Keratinocyte (primary cell): ENCODE measurements around the gene ANKRD10. TPM values are rescaled to one million over a fixed set of nuclear protein-coding genes. Genes with fewer than 3 reads are reported as not detected.

ENCODE experiments used
- DNase-seq: peaks from one replicate; pipeline ENCODE4 v3.0.0-alpha.2; 2011; ENCODE audit warnings: low read depth, missing footprints, low spot score
- FAIRE-seq: peaks from 2 replicates; lab custom pipeline; 2011; peaks lifted over from hg19 to GRCh38; lab: Jason Lieb, UNC
- H2AFZ ChIP-seq: 2 replicates; pipeline ENCODE4 v1.6.0; 2012; ENCODE audit warnings: low read length, control low read depth, inconsistent platforms; ENCODE audit not compliant: control insufficient read depth
- H3K27ac ChIP-seq: 2 replicates; pipeline ENCODE4 v1.5.1; 2011; ENCODE audit warnings: low read length; ENCODE audit not compliant: control insufficient read depth, insufficient read depth
- H3K27me3 ChIP-seq: 3 replicates; pipeline ENCODE4 v1.6.0; 2011; ENCODE audit warnings: low read length; ENCODE audit not compliant: control insufficient read depth, insufficient read depth; ENCODE audit errors: extremely low read depth
- H3K36me3 ChIP-seq, 2 experiments: 2 replicates in 1 of 2; 3 replicates in 1 of 2; pipeline ENCODE4 v1.5.1; 2011; ENCODE audit warnings: low read length in 2 of 2, mild to moderate bottlenecking in 1 of 2; ENCODE audit not compliant: control insufficient read depth in 2 of 2, insufficient read depth in 2 of 2; ENCODE audit errors: extremely low read depth in 1 of 2
- H3K4me1 ChIP-seq: 3 replicates; pipeline ENCODE4 v1.5.1; 2011; ENCODE audit warnings: low read length; ENCODE audit not compliant: control insufficient read depth, insufficient read depth; ENCODE audit errors: extremely low read depth
- H3K4me2 ChIP-seq: 3 replicates; pipeline ENCODE4 v1.6.0; 2011; ENCODE audit warnings: low read depth, low read length; ENCODE audit not compliant: control insufficient read depth, insufficient read depth; ENCODE audit errors: extremely low read depth
- H3K4me3 ChIP-seq, 3 experiments: fragments of 200-600 bp in 1 of 3; sonication (generic) in 1 of 3; 2 replicates in 2 of 3; 3 replicates in 1 of 3; pipeline ENCODE4 v1.5.1; 2011 to 2016; ENCODE audit warnings: low read length in 3 of 3, mild to moderate bottlenecking in 3 of 3, control low read depth in 2 of 3, inconsistent platforms in 1 of 3, low read depth in 1 of 3, mixed read lengths in 1 of 3, mixed run types in 1 of 3, moderate library complexity in 1 of 3; ENCODE audit not compliant: control insufficient read depth in 2 of 3, insufficient read depth in 2 of 3; ENCODE audit errors: extremely low read depth in 1 of 3
- H3K79me2 ChIP-seq: 2 replicates; pipeline ENCODE4 v1.6.0; 2012; ENCODE audit warnings: low read length; ENCODE audit not compliant: control insufficient read depth, insufficient read depth
- H3K9ac ChIP-seq: 3 replicates; pipeline ENCODE4 v1.6.0; 2011; ENCODE audit warnings: low read length; ENCODE audit not compliant: control insufficient read depth, insufficient read depth; ENCODE audit errors: extremely low read depth
- H3K9me1 ChIP-seq: 3 replicates; pipeline ENCODE4 v1.6.0; 2011; ENCODE audit warnings: low read length; ENCODE audit not compliant: control insufficient read depth, insufficient read depth; ENCODE audit errors: extremely low read depth
- H3K9me3 ChIP-seq: 2 replicates; pipeline ENCODE4 v1.5.1; 2012; ENCODE audit warnings: low read depth, low read length; ENCODE audit not compliant: control insufficient read depth
- H4K20me1 ChIP-seq: 3 replicates; pipeline ENCODE4 v1.6.0; 2011; ENCODE audit warnings: low read length; ENCODE audit not compliant: control insufficient read depth, insufficient read depth; ENCODE audit errors: extremely low read depth
- CTCF ChIP-seq, 3 experiments: IDR thresholded peaks in 1 of 3; conservative IDR thresholded peaks in 1 of 3; optimal IDR thresholded peaks in 1 of 3; 2 replicates in 2 of 3; 3 replicates in 1 of 3; pipeline versions ENCODE3 to v1.5.1; 2011; ENCODE audit warnings: low read length in 3 of 3, mild to moderate bottlenecking in 3 of 3, moderate library complexity in 2 of 3, control low read depth in 1 of 3, inconsistent platforms in 1 of 3; ENCODE audit not compliant: insufficient read depth in 2 of 3; ENCODE audit errors: extremely low read depth in 1 of 3
- EZH2 ChIP-seq: IDR thresholded peaks from one replicate; pipeline ENCODE4 v1.6.1; 2012; ENCODE audit warnings: inconsistent platforms, mild to moderate bottlenecking, low read length, moderate library complexity
- dilution Hi-C: fragments of 300-500 bp; cut with MboI; formaldehyde crosslinking; loops from one replicate; pipeline ENCODE4 v1.7.0; 2020; ENCODE audit warnings: low sequenced_read_pairs; ENCODE audit not compliant: extremely low pct_ligation_motif_present
- polyA plus RNA-seq, 5 experiments: library from polyadenylated mRNA; depleted of rRNA in 3 of 5; stranded (reverse) in 3 of 5; stranded (forward) in 1 of 5; unstranded in 1 of 5; fragments of >200 nt; gene quantifications; 1 replicate in 1 of 5; 2 replicates in 3 of 5; 3 replicates in 1 of 5; pipeline versions ENCODE4 v1.2.1 to v1.2.3, GENCODE V29; 2011 to 2012; ENCODE audit warnings: missing spikeins in 2 of 5, low read depth in 1 of 5, low replicate concordance in 1 of 5

The ANKRD10 gene
- polyA plus RNA-seq, 1 donor (not counting 4 experiments of a cell fraction or from before 2014, with no cell fraction given), result 58.1 TPM

- Histone ChIP-seq H3K9me3 (no peaks in the 10 kb centered on the region), H3K79me2 (peaks cover 76% of the 10 kb centered on the region), H3K9ac (peak overlapping the region; percentile 73), H2AFZ (no peak overlapping the region), H3K36me3 (peaks cover 3 to 35% of the 10 kb centered on the region in 2 experiments), H3K27me3 (no peaks in the 10 kb centered on the region), H3K4me1 (peaks cover 53% of the 10 kb centered on the region), H3K9me1 (no peaks in the 10 kb centered on the region), H4K20me1 (peaks cover 5% of the 10 kb centered on the region), H3K27ac (peak overlapping the region; percentile 97), H3K4me3 (peak overlapping the region in 2 of 3 experiments; percentile 26 to 35), H3K4me2 (peak overlapping the region; percentile 72)
- TF ChIP-seq EZH2, result no peak
- TF ChIP-seq CTCF (optimal IDR thresholded peaks at IDR 0.05 in 1 of 3, IDR thresholded peaks at IDR 0.05 in 1 of 3, conservative IDR thresholded peaks at IDR 0.05 in 1 of 3; ENCODE audit: extremely low read depth in 1 of 3, insufficient read depth in 2 of 3, low read length in 3 of 3), result no peak
- peak; percentile 88 for DNase-seq
- FAIRE-seq, result peak; percentile 95
- dilution Hi-C loops, result no loop called here
Observed at GRCh38 chr13:110907951-110908898, 6.6 kb downstream of the ANKRD10 start.

GRCh38 chr13:110907301-110907700, 7.6 kb downstream of the ANKRD10 start:
- peaks cover 3 to 35% of the 10 kb centered on the region in 2 experiments for H3K36me3 ChIP-seq
- no peak overlapping the region for H3K4me3 ChIP-seq
- no peak overlapping the region for H2AFZ ChIP-seq
- TF ChIP-seq CTCF (optimal IDR thresholded peaks at IDR 0.05 in 1 of 3, IDR thresholded peaks at IDR 0.05 in 1 of 3, conservative IDR thresholded peaks at IDR 0.05 in 1 of 3; ENCODE audit: extremely low read depth in 1 of 3, insufficient read depth in 2 of 3, low read length in 3 of 3) (no peak), EZH2 (no peak)
- no peaks in the 10 kb centered on the region for H3K9me1 ChIP-seq
- no peak for FAIRE-seq
- peak overlapping the region; percentile 11 for H3K4me2 ChIP-seq
- H3K9ac ChIP-seq, result peak overlapping the region; percentile 73
- H3K27ac ChIP-seq, result peak overlapping the region; percentile 97
- H3K79me2 ChIP-seq, result peaks cover 69% of the 10 kb centered on the region
- H3K4me1 ChIP-seq, result peaks cover 44% of the 10 kb centered on the region
- H3K9me3 ChIP-seq, result no peaks in the 10 kb centered on the region
- H4K20me1 ChIP-seq, result no peaks in the 10 kb centered on the region
- H3K27me3 ChIP-seq, result no peaks in the 10 kb centered on the region
- dilution Hi-C loops, result no loop called here
- no peak for DNase-seq
